Muscle layer of duodenum (tissue), 2 donors: Measurements from ENCODE around the gene SERPINA4.

Experiments
- H3K27ac ChIP-seq: one replicate; pipeline ENCODE4 v1.7.0; 2013; ENCODE audit warnings: mild to moderate bottlenecking, low read length
- H3K27me3 ChIP-seq: one replicate; pipeline ENCODE4 v1.7.0; 2013; ENCODE audit warnings: low read depth, mild to moderate bottlenecking, control low read depth, low read length
- H3K36me3 ChIP-seq, 2 donors: one replicate each; pipeline ENCODE4 v1.7.0; 2013; ENCODE audit warnings: low read length in 2 of 2, control low read depth in 1 of 2, mild to moderate bottlenecking in 1 of 2; ENCODE audit not compliant: insufficient read depth in 2 of 2, control insufficient read depth in 1 of 2
- H3K4me1 ChIP-seq, 2 donors: one replicate each; pipeline ENCODE4 v1.7.0; 2013; ENCODE audit warnings: low read length in 2 of 2, mild to moderate bottlenecking in 2 of 2, control low read depth in 1 of 2, moderate library complexity in 1 of 2; ENCODE audit not compliant: insufficient read depth in 2 of 2, control insufficient read depth in 1 of 2
- H3K4me3 ChIP-seq, 2 donors: one replicate each; pipeline ENCODE4 v1.7.0; 2013; ENCODE audit warnings: low read length in 2 of 2, low read depth in 1 of 2, mild to moderate bottlenecking in 1 of 2
- H3K9me3 ChIP-seq, 2 donors: one replicate each; pipeline ENCODE4 v1.7.0; 2013; ENCODE audit warnings: low read length in 2 of 2, control low read depth in 1 of 2, mild to moderate bottlenecking in 1 of 2; ENCODE audit not compliant: control insufficient read depth in 1 of 2
- donor health status: healthy.

Gene SERPINA4

DNA sequence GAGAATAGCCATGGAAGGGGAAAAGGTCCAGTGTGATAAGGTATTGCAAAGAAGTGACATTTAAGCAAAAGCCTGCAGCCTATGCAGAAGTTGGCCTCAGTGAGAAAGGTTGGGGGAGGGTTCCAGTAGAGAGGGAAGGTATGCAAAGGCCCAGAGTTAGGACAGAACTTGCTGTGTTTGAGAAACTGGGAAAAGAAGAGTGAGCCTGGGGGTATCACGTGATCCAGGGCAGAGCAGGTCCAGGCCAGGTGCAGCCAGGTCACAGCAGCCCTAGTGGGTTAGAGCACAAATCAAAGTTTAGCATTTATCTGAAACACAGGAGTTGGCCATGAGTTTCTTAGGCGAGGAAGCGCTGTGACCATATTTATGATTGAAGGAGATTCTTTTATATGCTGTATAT, 21.6 kb downstream of the SERPINA4 start:
- no peak overlapping the region for H3K4me3 ChIP-seq
- H3K27me3 ChIP-seq: no peaks in the 10 kb centered on the region
- H3K27ac ChIP-seq: no peak overlapping the region
- H3K9me3 ChIP-seq: no peaks in the 10 kb centered on the region
- H3K36me3 ChIP-seq: no peaks in the 10 kb centered on the region
- H3K4me1 ChIP-seq: peaks cover 0 to 8% of the 10 kb centered on the region in 2 donors

- H3K4me3 ChIP-seq: no peak overlapping the region
- no peaks in the 10 kb centered on the region for H3K27me3 ChIP-seq
- no peak overlapping the region for H3K27ac ChIP-seq
- H3K36me3 ChIP-seq: no peaks in the 10 kb centered on the region
- H3K9me3 ChIP-seq: no peaks in the 10 kb centered on the region
- H3K4me1 ChIP-seq: peaks cover 0 to 8% of the 10 kb centered on the region in 2 donors
Measured at GRCh38 chr14:94583557-94583956, 22.3 kb downstream of the SERPINA4 start.

- no peaks in the 10 kb centered on the region for H3K9me3 ChIP-seq
- no peak overlapping the region for H3K27ac ChIP-seq
- no peaks in the 10 kb centered on the region for H3K36me3 ChIP-seq
- H3K4me1 ChIP-seq: peaks cover 0 to 8% of the 10 kb centered on the region in 2 donors
- no peaks in the 10 kb centered on the region for H3K27me3 ChIP-seq
- H3K4me3 ChIP-seq: no peak overlapping the region
Measured at GRCh38 chr14:94584591-94585280, 23.5 kb downstream of the SERPINA4 start.

GRCh38 chr14:94586635-94587034, 25.4 kb downstream of the SERPINA4 start:
- Histone ChIP-seq H3K4me1 (no peaks in the 10 kb centered on the region), H3K27me3 (no peaks in the 10 kb centered on the region), H3K4me3 (no peak overlapping the region), H3K36me3 (no peaks in the 10 kb centered on the region), H3K27ac (no peak overlapping the region), H3K9me3 (no peaks in the 10 kb centered on the region)

DNA sequence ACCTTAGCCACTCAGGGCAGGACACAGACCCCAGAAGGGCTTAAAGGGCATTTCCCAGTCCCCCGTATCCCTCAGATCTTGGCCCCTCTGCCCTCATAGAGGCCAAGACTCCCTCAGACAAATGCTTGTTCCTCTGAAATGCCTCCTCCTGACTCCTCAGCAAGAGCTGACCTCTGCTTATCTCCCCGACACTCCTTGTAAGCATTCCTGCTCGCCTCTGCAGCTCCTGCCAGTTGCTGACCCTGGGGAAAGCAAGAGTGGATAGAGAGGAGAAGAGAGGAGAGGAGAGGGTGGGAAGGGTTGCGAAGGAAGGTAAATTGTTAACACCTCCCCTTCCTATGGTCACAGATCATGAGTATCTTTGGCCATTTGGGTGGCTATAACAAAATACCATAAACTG, 27.1 kb downstream of the SERPINA4 start:
- Histone ChIP-seq H3K4me3 (no peak overlapping the region), H3K27ac (no peak overlapping the region), H3K4me1 (no peaks in the 10 kb centered on the region), H3K36me3 (no peaks in the 10 kb centered on the region), H3K27me3 (no peaks in the 10 kb centered on the region), H3K9me3 (no peaks in the 10 kb centered on the region)

GRCh38 chr14:94591073-94591472, 29.8 kb downstream of the SERPINA4 start:
- H3K27me3 ChIP-seq: no peaks in the 10 kb centered on the region
- no peaks in the 10 kb centered on the region for H3K9me3 ChIP-seq
- no peak overlapping the region for H3K27ac ChIP-seq
- H3K36me3 ChIP-seq: no peaks in the 10 kb centered on the region
- H3K4me3 ChIP-seq: no peak overlapping the region
- H3K4me1 ChIP-seq: no peaks in the 10 kb centered on the region

GRCh38 chr14:94591871-94592270, 30.6 kb downstream of the SERPINA4 start:
- no peaks in the 10 kb centered on the region for H3K4me1 ChIP-seq
- H3K36me3 ChIP-seq: no peaks in the 10 kb centered on the region
- H3K27me3 ChIP-seq: no peaks in the 10 kb centered on the region
- no peak overlapping the region for H3K4me3 ChIP-seq
- H3K9me3 ChIP-seq: no peaks in the 10 kb centered on the region
- H3K27ac ChIP-seq: no peak overlapping the region

GRCh38 chr14:94592457-94592856, 31.2 kb downstream of the SERPINA4 start:
- H3K4me1 ChIP-seq: no peaks in the 10 kb centered on the region
- H3K36me3 ChIP-seq: no peaks in the 10 kb centered on the region
- no peaks in the 10 kb centered on the region for H3K9me3 ChIP-seq
- no peak overlapping the region for H3K4me3 ChIP-seq
- no peak overlapping the region for H3K27ac ChIP-seq
- no peaks in the 10 kb centered on the region for H3K27me3 ChIP-seq

DNA sequence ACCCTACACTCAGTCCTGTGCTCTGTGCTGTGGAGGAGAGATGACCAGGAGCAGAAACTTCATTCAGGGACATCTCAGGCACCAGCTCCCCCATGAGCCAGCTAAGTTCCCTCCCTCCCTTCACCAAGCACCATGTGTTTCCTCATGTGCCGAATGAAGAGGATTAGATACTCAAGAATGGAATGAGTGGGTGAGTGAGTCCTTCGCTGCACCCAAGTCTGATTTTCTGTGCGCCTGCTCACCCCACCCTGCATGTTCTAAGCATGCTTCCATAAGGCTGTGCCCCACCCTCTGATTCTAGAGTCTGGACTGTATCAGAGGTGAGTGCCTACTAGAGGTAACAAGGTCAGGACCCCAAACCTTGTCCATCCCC, 32.1 kb downstream of the SERPINA4 start:
- no peaks in the 10 kb centered on the region for H3K36me3 ChIP-seq
- H3K27ac ChIP-seq: no peak overlapping the region
- no peak overlapping the region for H3K4me3 ChIP-seq
- H3K9me3 ChIP-seq: no peaks in the 10 kb centered on the region
- H3K4me1 ChIP-seq: no peaks in the 10 kb centered on the region
- no peaks in the 10 kb centered on the region for H3K27me3 ChIP-seq

- H3K27ac ChIP-seq: no peak overlapping the region
Measured at GRCh38 chr14:94593749-94594431, 32.6 kb downstream of the SERPINA4 start.

GRCh38 chr14:94594441-94594840, 33.2 kb downstream of the SERPINA4 start:
- H3K4me1 ChIP-seq: peaks cover 2% of the 10 kb centered on the region in 2 donors
- no peaks in the 10 kb centered on the region for H3K27me3 ChIP-seq
- no peak overlapping the region for H3K4me3 ChIP-seq
- H3K9me3 ChIP-seq: no peaks in the 10 kb centered on the region
- no peaks in the 10 kb centered on the region for H3K36me3 ChIP-seq
- H3K27ac ChIP-seq: no peak overlapping the region

More at GRCh38 chr14:94593749-94594431, 32.6 kb downstream of the SERPINA4 start:
- Histone ChIP-seq H3K4me1 (no peaks in the 10 kb centered on the region), H3K27me3 (no peaks in the 10 kb centered on the region), H3K9me3 (no peaks in the 10 kb centered on the region), H3K4me3 (no peak overlapping the region), H3K36me3 (no peaks in the 10 kb centered on the region)

DNA sequence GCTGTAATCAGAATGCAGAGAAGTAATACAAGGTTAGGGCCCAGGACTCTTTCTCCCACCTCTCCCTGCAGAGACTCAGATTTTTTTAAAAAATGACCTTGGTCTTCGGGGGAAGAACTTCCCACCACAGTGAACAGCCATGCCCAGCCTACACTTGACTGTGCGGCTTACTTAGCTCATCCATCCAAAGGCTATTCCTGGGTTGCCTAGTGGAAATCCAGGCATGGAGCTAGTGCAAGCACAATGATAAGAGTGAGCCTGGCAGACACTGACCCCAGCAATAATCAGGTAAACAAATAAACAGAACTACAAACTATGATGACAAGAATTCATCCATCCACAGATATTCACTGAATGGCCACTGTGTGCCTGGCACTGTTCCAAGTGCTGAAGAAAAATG, 34.7 kb downstream of the SERPINA4 start:
- Histone ChIP-seq H3K36me3 (no peaks in the 10 kb centered on the region), H3K27me3 (no peaks in the 10 kb centered on the region), H3K4me1 (peaks cover 6% of the 10 kb centered on the region in 2 donors), H3K4me3 (no peak overlapping the region), H3K27ac (no peak overlapping the region), H3K9me3 (no peaks in the 10 kb centered on the region)
